ENCODE results near the gene TSPAN11. TPM values are rescaled to one million over a fixed set of nuclear protein-coding genes. Genes with fewer than 3 reads are reported as not detected.

TSPAN11 gene
- total and polyA plus RNA-seq, 2 experiments from 2014 or later: 2.1 to 6.0 TPM

DNA sequence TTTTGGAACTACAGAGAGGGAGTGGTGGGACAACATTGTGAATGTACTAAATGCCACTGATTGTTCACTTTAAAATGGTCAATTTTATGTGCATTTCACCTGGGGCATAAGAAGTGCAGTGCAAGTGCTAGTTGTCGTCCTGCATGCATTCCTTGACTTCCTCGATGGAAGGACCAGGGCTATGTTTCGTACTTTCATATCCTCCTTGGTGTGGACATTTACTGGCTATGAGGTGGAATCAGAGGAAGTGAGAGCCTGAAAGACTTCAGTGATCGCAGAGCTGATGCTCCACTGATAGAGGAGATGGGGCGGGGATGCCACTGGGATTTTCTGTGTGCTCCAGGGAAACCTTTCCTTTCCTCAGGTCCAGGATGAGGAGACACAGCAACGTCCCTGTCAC is 93.0 kb downstream of the TSPAN11 start:
- no peaks in the 10 kb centered on the region for H3K79me2 ChIP-seq (replicated peaks; ENCODE audit: insufficient read depth)
- Mint-ChIP-seq H3K4me1 (peaks cover 33% of the 10 kb centered on the region), H3K9me3 (peaks cover 6% of the 10 kb centered on the region; the same call in 2 of the 3 replicates), H3K4me3 (no peak overlapping the region), H3K36me3 (ENCODE audit: low read depth) (peaks cover 6% of the 10 kb centered on the region; the same call in 2 of the 3 replicates), H3K27me3 (ENCODE audit: insufficient read depth, low read depth, poor library complexity) (peaks cover 12% of the 10 kb centered on the region), H3K27ac (no peak overlapping the region)
- no peaks in the 10 kb centered on the region for H3K36me3 ChIP-seq (ENCODE audit: insufficient read depth)
- TF ChIP-seq NANOG (IDR thresholded peaks at IDR 0.05; ENCODE audit: borderline replicate concordance) (no peak), EZH2phosphoT487 (IDR thresholded peaks at IDR 0.05; ENCODE audit: unreplicated experiment) (no peak), ZNF114 (CRISPR knock-in tag; IDR thresholded peaks at IDR 0.05) (no peak), CREB1 (CRISPR knock-in tag; IDR thresholded peaks at IDR 0.05; ENCODE audit: low read depth) (no peak), POLR2AphosphoS5 (IDR thresholded peaks at IDR 0.05; ENCODE audit: low read depth) (no peak), STAT1 (IDR thresholded peaks at IDR 0.05; ENCODE audit: unreplicated experiment) (no peak), ZNF331 (CRISPR knock-in tag; IDR thresholded peaks at IDR 0.05; ENCODE audit: low read depth) (no peak), JUNB (IDR thresholded peaks at IDR 0.05; ENCODE audit: unreplicated experiment) (no peak), EZH2 (IDR thresholded peaks at IDR 0.05; ENCODE audit: low read depth, unreplicated experiment) (no peak)
- TF ChIP-seq, protein P1, sequence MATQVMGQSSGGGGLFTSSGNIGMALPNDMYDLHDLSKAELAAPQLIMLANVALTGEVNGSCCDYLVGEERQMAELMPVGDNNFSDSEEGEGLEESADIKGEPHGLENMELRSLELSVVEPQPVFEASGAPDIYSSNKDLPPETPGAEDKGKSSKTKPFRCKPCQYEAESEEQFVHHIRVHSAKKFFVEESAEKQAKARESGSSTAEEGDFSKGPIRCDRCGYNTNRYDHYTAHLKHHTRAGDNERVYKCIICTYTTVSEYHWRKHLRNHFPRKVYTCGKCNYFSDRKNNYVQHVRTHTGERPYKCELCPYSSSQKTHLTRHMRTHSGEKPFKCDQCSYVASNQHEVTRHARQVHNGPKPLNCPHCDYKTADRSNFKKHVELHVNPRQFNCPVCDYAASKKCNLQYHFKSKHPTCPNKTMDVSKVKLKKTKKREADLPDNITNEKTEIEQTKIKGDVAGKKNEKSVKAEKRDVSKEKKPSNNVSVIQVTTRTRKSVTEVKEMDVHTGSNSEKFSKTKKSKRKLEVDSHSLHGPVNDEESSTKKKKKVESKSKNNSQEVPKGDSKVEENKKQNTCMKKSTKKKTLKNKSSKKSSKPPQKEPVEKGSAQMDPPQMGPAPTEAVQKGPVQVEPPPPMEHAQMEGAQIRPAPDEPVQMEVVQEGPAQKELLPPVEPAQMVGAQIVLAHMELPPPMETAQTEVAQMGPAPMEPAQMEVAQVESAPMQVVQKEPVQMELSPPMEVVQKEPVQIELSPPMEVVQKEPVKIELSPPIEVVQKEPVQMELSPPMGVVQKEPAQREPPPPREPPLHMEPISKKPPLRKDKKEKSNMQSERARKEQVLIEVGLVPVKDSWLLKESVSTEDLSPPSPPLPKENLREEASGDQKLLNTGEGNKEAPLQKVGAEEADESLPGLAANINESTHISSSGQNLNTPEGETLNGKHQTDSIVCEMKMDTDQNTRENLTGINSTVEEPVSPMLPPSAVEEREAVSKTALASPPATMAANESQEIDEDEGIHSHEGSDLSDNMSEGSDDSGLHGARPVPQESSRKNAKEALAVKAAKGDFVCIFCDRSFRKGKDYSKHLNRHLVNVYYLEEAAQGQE (IDR thresholded peaks at IDR 0.05; ENCODE audit: unreplicated experiment): no peak
- TF ChIP-seq, protein P2, sequence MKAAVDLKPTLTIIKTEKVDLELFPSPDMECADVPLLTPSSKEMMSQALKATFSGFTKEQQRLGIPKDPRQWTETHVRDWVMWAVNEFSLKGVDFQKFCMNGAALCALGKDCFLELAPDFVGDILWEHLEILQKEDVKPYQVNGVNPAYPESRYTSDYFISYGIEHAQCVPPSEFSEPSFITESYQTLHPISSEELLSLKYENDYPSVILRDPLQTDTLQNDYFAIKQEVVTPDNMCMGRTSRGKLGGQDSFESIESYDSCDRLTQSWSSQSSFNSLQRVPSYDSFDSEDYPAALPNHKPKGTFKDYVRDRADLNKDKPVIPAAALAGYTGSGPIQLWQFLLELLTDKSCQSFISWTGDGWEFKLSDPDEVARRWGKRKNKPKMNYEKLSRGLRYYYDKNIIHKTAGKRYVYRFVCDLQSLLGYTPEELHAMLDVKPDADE (IDR thresholded peaks at IDR 0.05): no peak
- TF ChIP-seq, protein P3, sequence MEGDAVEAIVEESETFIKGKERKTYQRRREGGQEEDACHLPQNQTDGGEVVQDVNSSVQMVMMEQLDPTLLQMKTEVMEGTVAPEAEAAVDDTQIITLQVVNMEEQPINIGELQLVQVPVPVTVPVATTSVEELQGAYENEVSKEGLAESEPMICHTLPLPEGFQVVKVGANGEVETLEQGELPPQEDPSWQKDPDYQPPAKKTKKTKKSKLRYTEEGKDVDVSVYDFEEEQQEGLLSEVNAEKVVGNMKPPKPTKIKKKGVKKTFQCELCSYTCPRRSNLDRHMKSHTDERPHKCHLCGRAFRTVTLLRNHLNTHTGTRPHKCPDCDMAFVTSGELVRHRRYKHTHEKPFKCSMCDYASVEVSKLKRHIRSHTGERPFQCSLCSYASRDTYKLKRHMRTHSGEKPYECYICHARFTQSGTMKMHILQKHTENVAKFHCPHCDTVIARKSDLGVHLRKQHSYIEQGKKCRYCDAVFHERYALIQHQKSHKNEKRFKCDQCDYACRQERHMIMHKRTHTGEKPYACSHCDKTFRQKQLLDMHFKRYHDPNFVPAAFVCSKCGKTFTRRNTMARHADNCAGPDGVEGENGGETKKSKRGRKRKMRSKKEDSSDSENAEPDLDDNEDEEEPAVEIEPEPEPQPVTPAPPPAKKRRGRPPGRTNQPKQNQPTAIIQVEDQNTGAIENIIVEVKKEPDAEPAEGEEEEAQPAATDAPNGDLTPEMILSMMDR (conservative IDR thresholded peaks at IDR 0.05; ENCODE audit: low read depth in 2 of 2): no peak
- TF ChIP-seq, protein P4, sequence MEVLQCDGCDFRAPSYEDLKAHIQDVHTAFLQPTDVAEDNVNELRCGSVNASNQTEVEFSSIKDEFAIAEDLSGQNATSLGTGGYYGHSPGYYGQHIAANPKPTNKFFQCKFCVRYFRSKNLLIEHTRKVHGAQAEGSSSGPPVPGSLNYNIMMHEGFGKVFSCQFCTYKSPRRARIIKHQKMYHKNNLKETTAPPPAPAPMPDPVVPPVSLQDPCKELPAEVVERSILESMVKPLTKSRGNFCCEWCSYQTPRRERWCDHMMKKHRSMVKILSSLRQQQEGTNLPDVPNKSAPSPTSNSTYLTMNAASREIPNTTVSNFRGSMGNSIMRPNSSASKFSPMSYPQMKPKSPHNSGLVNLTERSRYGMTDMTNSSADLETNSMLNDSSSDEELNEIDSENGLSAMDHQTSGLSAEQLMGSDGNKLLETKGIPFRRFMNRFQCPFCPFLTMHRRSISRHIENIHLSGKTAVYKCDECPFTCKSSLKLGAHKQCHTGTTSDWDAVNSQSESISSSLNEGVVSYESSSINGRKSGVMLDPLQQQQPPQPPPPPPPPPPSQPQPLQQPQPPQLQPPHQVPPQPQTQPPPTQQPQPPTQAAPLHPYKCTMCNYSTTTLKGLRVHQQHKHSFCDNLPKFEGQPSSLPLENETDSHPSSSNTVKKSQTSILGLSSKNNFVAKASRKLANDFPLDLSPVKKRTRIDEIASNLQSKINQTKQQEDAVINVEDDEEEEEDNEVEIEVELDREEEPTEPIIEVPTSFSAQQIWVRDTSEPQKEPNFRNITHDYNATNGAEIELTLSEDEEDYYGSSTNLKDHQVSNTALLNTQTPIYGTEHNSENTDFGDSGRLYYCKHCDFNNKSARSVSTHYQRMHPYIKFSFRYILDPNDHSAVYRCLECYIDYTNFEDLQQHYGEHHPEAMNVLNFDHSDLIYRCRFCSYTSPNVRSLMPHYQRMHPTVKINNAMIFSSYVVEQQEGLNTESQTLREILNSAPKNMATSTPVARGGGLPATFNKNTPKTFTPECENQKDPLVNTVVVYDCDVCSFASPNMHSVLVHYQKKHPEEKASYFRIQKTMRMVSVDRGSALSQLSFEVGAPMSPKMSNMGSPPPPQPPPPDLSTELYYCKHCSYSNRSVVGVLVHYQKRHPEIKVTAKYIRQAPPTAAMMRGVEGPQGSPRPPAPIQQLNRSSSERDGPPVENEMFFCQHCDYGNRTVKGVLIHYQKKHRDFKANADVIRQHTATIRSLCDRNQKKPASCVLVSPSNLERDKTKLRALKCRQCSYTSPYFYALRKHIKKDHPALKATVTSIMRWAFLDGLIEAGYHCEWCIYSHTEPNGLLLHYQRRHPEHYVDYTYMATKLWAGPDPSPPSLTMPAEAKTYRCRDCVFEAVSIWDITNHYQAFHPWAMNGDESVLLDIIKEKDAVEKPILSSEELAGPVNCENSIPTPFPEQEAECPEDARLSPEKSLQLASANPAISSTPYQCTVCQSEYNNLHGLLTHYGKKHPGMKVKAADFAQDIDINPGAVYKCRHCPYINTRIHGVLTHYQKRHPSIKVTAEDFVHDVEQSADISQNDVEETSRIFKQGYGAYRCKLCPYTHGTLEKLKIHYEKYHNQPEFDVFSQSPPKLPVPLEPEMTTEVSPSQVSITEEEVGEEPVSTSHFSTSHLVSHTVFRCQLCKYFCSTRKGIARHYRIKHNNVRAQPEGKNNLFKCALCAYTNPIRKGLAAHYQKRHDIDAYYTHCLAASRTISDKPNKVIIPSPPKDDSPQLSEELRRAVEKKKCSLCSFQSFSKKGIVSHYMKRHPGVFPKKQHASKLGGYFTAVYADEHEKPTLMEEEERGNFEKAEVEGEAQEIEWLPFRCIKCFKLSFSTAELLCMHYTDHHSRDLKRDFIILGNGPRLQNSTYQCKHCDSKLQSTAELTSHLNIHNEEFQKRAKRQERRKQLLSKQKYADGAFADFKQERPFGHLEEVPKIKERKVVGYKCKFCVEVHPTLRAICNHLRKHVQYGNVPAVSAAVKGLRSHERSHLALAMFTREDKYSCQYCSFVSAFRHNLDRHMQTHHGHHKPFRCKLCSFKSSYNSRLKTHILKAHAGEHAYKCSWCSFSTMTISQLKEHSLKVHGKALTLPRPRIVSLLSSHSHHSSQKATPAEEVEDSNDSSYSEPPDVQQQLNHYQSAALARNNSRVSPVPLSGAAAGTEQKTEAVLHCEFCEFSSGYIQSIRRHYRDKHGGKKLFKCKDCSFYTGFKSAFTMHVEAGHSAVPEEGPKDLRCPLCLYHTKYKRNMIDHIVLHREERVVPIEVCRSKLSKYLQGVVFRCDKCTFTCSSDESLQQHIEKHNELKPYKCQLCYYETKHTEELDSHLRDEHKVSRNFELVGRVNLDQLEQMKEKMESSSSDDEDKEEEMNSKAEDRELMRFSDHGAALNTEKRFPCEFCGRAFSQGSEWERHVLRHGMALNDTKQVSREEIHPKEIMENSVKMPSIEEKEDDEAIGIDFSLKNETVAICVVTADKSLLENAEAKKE (CRISPR knock-in tag; IDR thresholded peaks at IDR 0.05): no peak
- H3K27ac ChIP-seq (ENCODE audit: low read depth): no peak overlapping the region
- no peak overlapping the region for H2AFZ ChIP-seq
- H3K4me2 ChIP-seq: no peak overlapping the region
- H3K27me3 ChIP-seq (ENCODE audit: insufficient read depth): no peaks in the 10 kb centered on the region
- ATAC-seq (no peak), DNase-seq (ENCODE audit: low spot score) (no peak)
- H3F3A ChIP-seq (replicated peaks; ENCODE audit: low read depth): no peaks in the 10 kb centered on the region
- no peaks in the 10 kb centered on the region for H3K4me1 ChIP-seq (ENCODE audit: insufficient read depth)
- H4K20me1 ChIP-seq (replicated peaks; ENCODE audit: insufficient read depth): no peaks in the 10 kb centered on the region
- no peak overlapping the region for H3K4me3 ChIP-seq
- H3K9me2 ChIP-seq (ENCODE audit: insufficient read depth): no peaks in the 10 kb centered on the region

Data from GM23338 (cell line).